H1 (cell line): ENCODE results near the gene IKZF5. TPM values are rescaled to one million over a fixed set of nuclear protein-coding genes. Genes with fewer than 3 reads are reported as not detected.

Experiments used
- CTCF ChIA-PET: fragments of 300-600 bp; sonication (Branson Sonifier 250); formaldehyde crosslinking; loops from one replicate; lab custom pipeline; 2021; ENCODE audit not compliant: partially characterized antibody; lab: Charles Lee
- POLR2A ChIA-PET: fragments of 300-600 bp; sonication (Branson Sonifier 250); formaldehyde crosslinking; loops from one replicate; lab custom pipeline; 2021; ENCODE audit warnings: inconsistent platforms; ENCODE audit not compliant: partially characterized antibody; lab: Charles Lee
- DNase-seq, 2 experiments: peaks; one replicate each; pipeline versions ENCODE4 v3.0.0 to v3.0.0-alpha.2; 2010 to 2022; ENCODE audit warnings: low spot score in 2 of 2, low read depth in 1 of 2, mixed read lengths in 1 of 2
- FAIRE-seq: peaks from 2 replicates; lab custom pipeline; 2011; peaks lifted over from hg19 to GRCh38; lab: Jason Lieb, UNC
- H2AFZ ChIP-seq: 2 replicates; pipeline ENCODE4 v1.8.1; 2012; ENCODE audit warnings: low read length, inconsistent platforms
- H2AK5ac ChIP-seq: 2 replicates; pipeline ENCODE4 v1.6.1; 2013; ENCODE audit warnings: low read depth, low read length
- H2BK120ac ChIP-seq: replicated peaks from 2 replicates; pipeline ENCODE3; 2013; ENCODE audit warnings: low read depth, low read length, inconsistent platforms
- H2BK12ac ChIP-seq: 2 replicates; pipeline ENCODE4 v1.6.1; 2013; ENCODE audit warnings: low read depth, low read length
- H2BK15ac ChIP-seq: 2 replicates; pipeline ENCODE4 v1.6.1; 2013; ENCODE audit warnings: low read length
- H2BK20ac ChIP-seq: 2 replicates; pipeline ENCODE4 v1.6.1; 2013; ENCODE audit warnings: low read length
- H2BK5ac ChIP-seq: 2 replicates; pipeline ENCODE4 v1.6.1; 2013; ENCODE audit warnings: low read depth, low read length
- H3K14ac ChIP-seq: 2 replicates; pipeline ENCODE4 v1.6.1; 2013; ENCODE audit warnings: inconsistent platforms; ENCODE audit not compliant: insufficient read length
- H3K18ac ChIP-seq: 2 replicates; pipeline ENCODE4 v1.6.1; 2013; ENCODE audit warnings: low read length; ENCODE audit errors: extremely low read depth
- H3K23ac ChIP-seq: 2 replicates; pipeline ENCODE4 v1.6.1; 2013; ENCODE audit warnings: inconsistent platforms; ENCODE audit not compliant: insufficient read length
- H3K23me2 ChIP-seq: 2 replicates; pipeline ENCODE4 v1.6.1; 2013; ENCODE audit warnings: low read depth, low read length
- H3K27ac ChIP-seq: 2 replicates; pipeline ENCODE4 v1.6.1; 2011; ENCODE audit warnings: low read depth, low read length, inconsistent platforms
- H3K27me3 ChIP-seq, 4 experiments: replicated peaks in 1 of 4; 1 replicate in 1 of 4; 2 replicates in 3 of 4; pipeline versions ENCODE4 v1.6.1 to v1.8.1; 2011 to 2013; ENCODE audit warnings: low read length in 3 of 4, mild to moderate bottlenecking in 3 of 4, inconsistent platforms in 2 of 4, mixed read lengths in 2 of 4, moderate library complexity in 1 of 4; ENCODE audit not compliant: control insufficient read depth in 3 of 4, insufficient read depth in 3 of 4; ENCODE audit errors: extremely low read depth in 1 of 4
- H3K36me3 ChIP-seq, 4 experiments: 2 replicates each; pipeline versions ENCODE4 v1.6.1 to v1.8.1; 2011 to 2013; ENCODE audit warnings: mild to moderate bottlenecking in 4 of 4, low read length in 3 of 4, moderate library complexity in 2 of 4, control low read depth in 1 of 4, inconsistent platforms in 1 of 4; ENCODE audit not compliant: insufficient read depth in 4 of 4, control insufficient read depth in 2 of 4
- H3K4ac ChIP-seq: replicated peaks from 2 replicates; pipeline ENCODE3; 2013; ENCODE audit warnings: low read length, low read depth, mixed read lengths, inconsistent platforms; ENCODE audit not compliant: insufficient read length
- H3K4me1 ChIP-seq, 4 experiments: replicated peaks in 1 of 4; 1 replicate in 1 of 4; 2 replicates in 3 of 4; pipeline versions ENCODE4 v1.6.1 to v1.8.1; 2011 to 2013; ENCODE audit warnings: low read length in 3 of 4, inconsistent platforms in 2 of 4, mixed read lengths in 1 of 4; ENCODE audit not compliant: insufficient read depth in 4 of 4, control insufficient read depth in 3 of 4
- H3K4me2 ChIP-seq, 2 experiments: 2 replicates each; pipeline versions ENCODE4 v1.6.1 to v1.8.1; 2011 to 2013; ENCODE audit warnings: low read depth in 2 of 2, low read length in 2 of 2, control low read depth in 1 of 2, inconsistent platforms in 1 of 2, mild to moderate bottlenecking in 1 of 2; ENCODE audit not compliant: insufficient read depth in 1 of 2
- H3K4me3 ChIP-seq, 4 experiments: fragments of 200-600, 300-600 bp in 1 of 4; sonication (generic), shearing (Covaris generic), sonication (Bioruptor Twin) in 1 of 4; 2 replicates each; pipeline versions ENCODE4 v1.5.1 to v1.8.1; 2011 to 2016; ENCODE audit warnings: low read length in 4 of 4, low read depth in 3 of 4, control low read depth in 2 of 4, inconsistent platforms in 2 of 4, mild to moderate bottlenecking in 2 of 4, mixed read lengths in 1 of 4, moderate library complexity in 1 of 4; ENCODE audit not compliant: insufficient read depth in 2 of 4; ENCODE audit errors: extremely low read depth in 1 of 4
- H3K56ac ChIP-seq: replicated peaks from 2 replicates; pipeline ENCODE3; 2013; ENCODE audit warnings: low read depth, mild to moderate bottlenecking, mixed read lengths, low read length, inconsistent platforms; ENCODE audit not compliant: insufficient read length
- H3K79me1 ChIP-seq: 2 replicates; pipeline ENCODE4 v1.6.1; 2013; ENCODE audit warnings: low read depth, low read length, control low read depth
- H3K79me2 ChIP-seq, 2 experiments: 2 replicates each; pipeline versions ENCODE4 v1.6.1 to v1.8.1; 2012 to 2013; ENCODE audit warnings: low read length in 2 of 2, mild to moderate bottlenecking in 2 of 2, inconsistent platforms in 1 of 2; ENCODE audit not compliant: insufficient read depth in 2 of 2, control insufficient read depth in 1 of 2
- H3K9ac ChIP-seq, 4 experiments: replicated peaks in 1 of 4; 1 replicate in 1 of 4; 2 replicates in 3 of 4; pipeline versions ENCODE4 v1.6.1 to v1.8.1; 2011 to 2013; ENCODE audit warnings: low read depth in 3 of 4, low read length in 3 of 4, control low read depth in 2 of 4, mild to moderate bottlenecking in 2 of 4, moderate library complexity in 2 of 4, inconsistent platforms in 1 of 4; ENCODE audit errors: extremely low read depth in 1 of 4
- H3K9me3 ChIP-seq, 2 experiments: 2 replicates each; pipeline versions ENCODE4 v1.6.1 to v1.8.1; 2012 to 2013; ENCODE audit warnings: mild to moderate bottlenecking in 2 of 2, moderate library complexity in 2 of 2, control low read depth in 1 of 2, inconsistent platforms in 1 of 2, low read depth in 1 of 2, low read length in 1 of 2, mixed read lengths in 1 of 2; ENCODE audit not compliant: insufficient read depth in 2 of 2
- H4K20me1 ChIP-seq, 2 experiments: replicated peaks in 1 of 2; 2 replicates each; pipeline versions ENCODE3 to v1.8.1; 2011 to 2013; ENCODE audit warnings: inconsistent platforms in 2 of 2, low read length in 2 of 2, mild to moderate bottlenecking in 1 of 2; ENCODE audit not compliant: insufficient read depth in 2 of 2, control insufficient read depth in 1 of 2
- H4K5ac ChIP-seq: 2 replicates; pipeline ENCODE4 v1.6.1; 2013; ENCODE audit warnings: low read length, low read depth, mixed read lengths, inconsistent platforms; ENCODE audit not compliant: insufficient read length
- H4K8ac ChIP-seq: 2 replicates; pipeline ENCODE4 v1.8.0; 2013; ENCODE audit warnings: mild to moderate bottlenecking, moderate library complexity, low read length, inconsistent platforms; ENCODE audit not compliant: insufficient read depth; ENCODE audit errors: extremely low read depth
- H4K91ac ChIP-seq: replicated peaks from 2 replicates; pipeline ENCODE3; 2013; ENCODE audit warnings: low read length, mixed read lengths, inconsistent platforms; ENCODE audit not compliant: insufficient read length
- ASH2L ChIP-seq: fragments of 200-600, 300-600 bp; sonication (generic); IDR thresholded peaks from one replicate; pipeline ENCODE4 v1.7.1; 2017; ENCODE audit warnings: low read length
- BCL11A ChIP-seq, 2 experiments: IDR thresholded peaks; one replicate each; pipeline ENCODE4 v1.6.1; 2011; ENCODE audit warnings: low read depth in 2 of 2, low read length in 2 of 2, mild to moderate bottlenecking in 2 of 2
- HDAC2 ChIP-seq, 2 experiments: fragments of 300-600 bp in 1 of 2; sonication (generic) in 1 of 2; IDR thresholded peaks; 2 replicates each; pipeline ENCODE4 v1.6.1; 2011 to 2012; ENCODE audit warnings: low read depth in 2 of 2, low read length in 2 of 2, mild to moderate bottlenecking in 2 of 2, moderate library complexity in 2 of 2, borderline replicate concordance in 1 of 2, inconsistent platforms in 1 of 2
- SP1 ChIP-seq: IDR thresholded peaks from 2 replicates; pipeline ENCODE4 v1.6.1; 2011; ENCODE audit warnings: low read depth, low read length
- SRF ChIP-seq: IDR thresholded peaks from 2 replicates; pipeline ENCODE4 v1.6.1; 2011; ENCODE audit warnings: mild to moderate bottlenecking, low read depth, low read length, moderate library complexity
- TAF1 ChIP-seq: IDR thresholded peaks from 2 replicates; pipeline ENCODE4 v1.6.1; 2011; ENCODE audit warnings: mild to moderate bottlenecking, low read depth, low read length
- TAF7 ChIP-seq: optimal IDR thresholded peaks from 2 replicates; pipeline ENCODE3; 2011; ENCODE audit warnings: low read depth, mild to moderate bottlenecking, inconsistent platforms, low read length, moderate library complexity, borderline replicate concordance
- TCF12 ChIP-seq: IDR thresholded peaks from 2 replicates; pipeline ENCODE4 v1.6.1; 2011; ENCODE audit warnings: low read depth, mild to moderate bottlenecking, low read length
- WGBS, 2 experiments: shearing (Covaris generic) in 1 of 2; methylation state at CpG; one replicate each; pipeline versions ENCODE4 v1.1.6 to v1.1.7; 2013 to 2015; ENCODE audit warnings: low lambda C conversion rate in 2 of 2, mixed read lengths in 2 of 2, inconsistent platforms in 1 of 2, low coverage in 1 of 2, missing lambda C conversion rate in 1 of 2; ENCODE audit not compliant: insufficient replicate concordance in 2 of 2, insufficient coverage in 1 of 2, insufficient read length in 1 of 2; ENCODE audit errors: extremely low coverage in 1 of 2, missing lambda C conversion rate in 1 of 2; 5-methylcytosine and 5-hydroxymethylcytosine counted together
- polyA plus RNA-seq, 7 experiments: library from polyadenylated mRNA; depleted of rRNA in 3 of 7; stranded (reverse) in 5 of 7; unstranded in 2 of 7; fragments of >200 nt in 5 of 7; fragments of 200-250 nt in 2 of 7; gene quantifications; 1 replicate in 5 of 7; 2 replicates in 1 of 7; 4 replicates in 1 of 7; pipeline versions ENCODE4 v1.2.1 to v1.2.3, GENCODE V29; 2011 to 2013; ENCODE audit warnings: missing spikeins in 2 of 7, mixed read lengths in 2 of 7
- total RNA-seq: library from RNA; stranded (reverse); fragmentation: NEBNext Ultra II Directional; extraction: Animal tissue kit (Norgen Biotek cat#: 25700); gene quantifications from 2 replicates; pipeline ENCODE4 v1.2.1, GENCODE V29; 2021
- TF ChIP-seq, protein P1 (sequence below): IDR thresholded peaks from 2 replicates; pipeline ENCODE4 v1.6.1; 2012; ENCODE audit warnings: inconsistent platforms

IKZF5 gene
- total and polyA plus RNA-seq, 2 of the 8 experiments (the other 6 are each of a cell fraction or from before 2014, with no cell fraction given): 5.2 to 15.3 TPM

GRCh38 chr10:122997864-122998263, 10.7 kb downstream of the IKZF5 start:
- Histone ChIP-seq H2BK120ac (no peak overlapping the region), H2BK12ac (no peak overlapping the region), H2AFZ (no peak overlapping the region), H2AK5ac (no peak overlapping the region), H3K4me1 (no peaks in the 10 kb centered on the region), H3K23ac (no peak overlapping the region), H3K9ac (peak overlapping the region in 1 of 4 experiments; percentile 34; a peak in 1 of 7 replicates), H4K8ac (no peak overlapping the region), H2BK15ac (no peak overlapping the region), H3K4me2 (no peak overlapping the region), H4K91ac (no peak overlapping the region), H4K20me1 (peaks cover 0 to 4% of the 10 kb centered on the region in 2 experiments), H3K9me3 (no peaks in the 10 kb centered on the region; a peak in 1 of 4 replicates), H3K18ac (no peak overlapping the region), H3K4me3 (no peak overlapping the region), H3K79me2 (peaks cover 0 to 27% of the 10 kb centered on the region in 2 experiments; a peak in 2 of 4 replicates), H3K27ac (no peak overlapping the region), H3K36me3 (peaks cover 2 to 23% (median 9%) of the 10 kb centered on the region in 4 experiments; a peak in 6 of 8 replicates), H3K4ac (no peak overlapping the region), H3K79me1 (no peaks in the 10 kb centered on the region; the same call in 1 of the 2 replicates), H2BK20ac (no peak overlapping the region), H2BK5ac (no peak overlapping the region), H4K5ac (no peak overlapping the region), H3K14ac (no peak overlapping the region), H3K56ac (no peak overlapping the region), H3K23me2 (no peaks in the 10 kb centered on the region), H3K27me3 (no peaks in the 10 kb centered on the region)
- TF ChIP-seq TCF12 (no peak), HDAC2 (IDR thresholded peaks at IDR 0.05; ENCODE audit: borderline replicate concordance in 1 of 2, low read depth in 2 of 2, low read length in 2 of 2) (no peak), TAF7 (no peak), BCL11A (IDR thresholded peaks at IDR 0.05; ENCODE audit: low read depth in 2 of 2, low read length in 2 of 2) (no peak), SRF (no peak), TAF1 (no peak), SP1 (no peak), ASH2L (no peak)
- TF ChIP-seq, protein P1, sequence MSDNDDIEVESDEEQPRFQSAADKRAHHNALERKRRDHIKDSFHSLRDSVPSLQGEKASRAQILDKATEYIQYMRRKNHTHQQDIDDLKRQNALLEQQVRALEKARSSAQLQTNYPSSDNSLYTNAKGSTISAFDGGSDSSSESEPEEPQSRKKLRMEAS: no peak
- 84% methylated on average over 3 of the region's 3 CpGs; no CpG with 5 or more reads in 1 of the 2 experiments for WGBS, 2 experiments
- no peak for DNase-seq
- CTCF ChIA-PET: interaction anchor here (0.8 to 4.4 kb wide), 3 partner anchors 14 to 18 kb away, joined by 3 to 24 read pairs (median 5); no protein-coding TSS in a partner anchor
- no peak for FAIRE-seq
- POLR2A ChIA-PET: interaction anchor here (0.8 kb wide), 1 partner anchor 10 kb away, joined by 4 read pairs; no protein-coding TSS in a partner anchor
